Activated T-cell treated with anti-CD3 and anti-CD28 coated beads, Interleukin-2, amount 50 U/mL, for 24 hours (primary cell): ENCODE measurements around the gene ELP4.

ENCODE experiments used
- DNase-seq: peaks from one replicate; pipeline ENCODE4 v3.0.0-alpha.2; 2020
- H3K27ac Mint-ChIP-seq: 2 replicates; pipeline ENCODE4 v1.8.0; 2020; ENCODE audit warnings: mild to moderate bottlenecking, mixed read lengths
- H3K27me3 Mint-ChIP-seq: 2 replicates; pipeline ENCODE4 v1.8.0; 2020; ENCODE audit warnings: mixed read lengths
- H3K36me3 Mint-ChIP-seq: 2 replicates; pipeline ENCODE4 v1.8.0; 2020; ENCODE audit warnings: low read depth, mixed read lengths
- H3K4me1 Mint-ChIP-seq: 2 replicates; pipeline ENCODE4 v1.8.0; 2020; ENCODE audit warnings: low read depth, mixed read lengths
- H3K4me3 Mint-ChIP-seq: 2 replicates; pipeline ENCODE4 v1.8.0; 2020; ENCODE audit warnings: mild to moderate bottlenecking, moderate library complexity, mixed read lengths
- H3K9me3 Mint-ChIP-seq: 2 replicates; pipeline ENCODE4 v1.8.0; 2020; ENCODE audit warnings: mixed read lengths

Gene ELP4

GRCh38 chr11:31582697-31583096 lies 73.1 kb downstream of the ELP4 start:
- DNase-seq = no peak
- Mint-ChIP-seq H3K9me3 (no peaks in the 10 kb centered on the region), H3K36me3 (peaks cover 13% of the 10 kb centered on the region), H3K4me1 (peaks cover 8% of the 10 kb centered on the region), H3K4me3 (no peak overlapping the region), H3K27me3 (no peaks in the 10 kb centered on the region), H3K27ac (no peak overlapping the region)

DNA sequence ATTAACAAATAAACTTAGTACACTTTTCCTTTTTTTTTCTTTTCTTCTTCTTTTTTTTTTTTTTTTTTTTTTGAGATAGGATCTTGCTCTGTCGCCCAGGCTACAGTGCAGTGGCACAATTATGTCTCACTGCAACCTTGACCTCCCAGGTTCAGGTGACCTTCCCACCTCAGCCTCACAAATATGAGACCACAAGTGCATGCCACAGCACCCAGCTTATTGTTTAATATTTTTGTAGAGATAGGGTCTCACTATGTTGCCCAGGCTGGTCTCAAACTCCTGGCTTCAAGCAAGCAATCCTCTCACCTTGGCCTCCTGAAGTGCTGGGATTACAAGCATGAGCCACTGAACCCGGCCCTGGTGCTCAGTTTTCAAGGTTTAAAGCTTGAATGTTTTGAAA lies 88.9 kb downstream of the ELP4 start:
- no peaks in the 10 kb centered on the region for H3K27me3 Mint-ChIP-seq
- no peak for DNase-seq
- no peak overlapping the region for H3K27ac Mint-ChIP-seq
- H3K4me1 Mint-ChIP-seq = no peaks in the 10 kb centered on the region
- no peak overlapping the region for H3K4me3 Mint-ChIP-seq
- H3K9me3 Mint-ChIP-seq = no peaks in the 10 kb centered on the region
- H3K36me3 Mint-ChIP-seq = peaks cover 38% of the 10 kb centered on the region

GRCh38 chr11:31601635-31602282 lies 92.2 kb downstream of the ELP4 start:
- DNase-seq = no peak
- no peaks in the 10 kb centered on the region for H3K27me3 Mint-ChIP-seq

DNA sequence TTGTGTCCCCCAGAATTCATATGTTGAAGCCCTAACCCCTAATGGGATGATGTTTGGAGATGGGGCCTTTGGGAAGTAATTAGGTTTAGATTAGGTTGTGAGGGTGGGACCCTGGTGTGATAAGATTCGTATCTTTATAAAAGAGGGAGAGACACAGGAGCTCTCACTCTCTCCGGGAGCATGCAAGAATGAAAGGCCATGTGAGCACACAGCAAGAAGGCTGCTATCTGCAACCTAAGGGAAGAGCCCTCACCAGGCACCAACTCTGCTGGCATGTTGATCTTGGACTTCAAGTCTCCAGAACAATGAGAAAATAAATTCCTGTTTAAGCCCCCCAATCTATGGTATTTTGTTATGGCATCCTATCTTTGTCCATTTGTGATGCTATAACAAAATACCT lies 97.3 kb downstream of the ELP4 start:
- Mint-ChIP-seq H3K4me1 (no peaks in the 10 kb centered on the region), H3K27me3 (no peaks in the 10 kb centered on the region), H3K36me3 (peaks cover 31% of the 10 kb centered on the region), H3K27ac (no peak overlapping the region), H3K9me3 (no peaks in the 10 kb centered on the region), H3K4me3 (no peak overlapping the region)
- no peak for DNase-seq

More at GRCh38 chr11:31601635-31602282, 92.2 kb downstream of the ELP4 start:
- Mint-ChIP-seq H3K9me3 (no peaks in the 10 kb centered on the region), H3K4me3 (no peak overlapping the region), H3K4me1 (no peaks in the 10 kb centered on the region), H3K36me3 (peaks cover 34% of the 10 kb centered on the region), H3K27ac (no peak overlapping the region)

GRCh38 chr11:31607914-31608313 lies 98.3 kb downstream of the ELP4 start:
- Mint-ChIP-seq H3K4me1 (no peaks in the 10 kb centered on the region), H3K36me3 (peaks cover 31% of the 10 kb centered on the region), H3K4me3 (no peak overlapping the region), H3K9me3 (no peaks in the 10 kb centered on the region), H3K27me3 (no peaks in the 10 kb centered on the region), H3K27ac (no peak overlapping the region)
- DNase-seq = no peak

GRCh38 chr11:31608995-31609394 lies 99.4 kb downstream of the ELP4 start:
- DNase-seq = no peak
- Mint-ChIP-seq H3K4me3 (no peak overlapping the region), H3K27ac (no peak overlapping the region), H3K4me1 (no peaks in the 10 kb centered on the region), H3K27me3 (no peaks in the 10 kb centered on the region), H3K36me3 (peaks cover 28% of the 10 kb centered on the region), H3K9me3 (no peaks in the 10 kb centered on the region)

DNA sequence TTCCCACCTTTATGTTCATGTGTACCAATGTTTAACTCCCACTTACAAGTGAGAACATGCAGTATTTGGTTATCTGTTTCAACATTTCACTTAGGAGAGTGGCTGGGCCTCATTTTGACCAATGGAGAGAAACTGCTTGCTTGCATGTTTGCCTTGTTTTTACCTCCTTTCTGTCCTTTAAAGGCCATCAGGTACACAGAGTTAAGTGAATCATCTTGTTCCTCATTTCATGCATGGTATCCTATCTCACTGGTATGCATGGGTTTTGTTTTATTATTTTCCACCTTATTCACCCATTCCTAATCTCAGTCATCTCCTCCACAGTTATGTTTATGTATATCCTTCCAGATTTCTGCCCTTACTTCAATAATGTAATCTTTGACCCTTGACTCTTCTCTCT lies 101.0 kb downstream of the ELP4 start:
- Mint-ChIP-seq H3K27me3 (no peaks in the 10 kb centered on the region), H3K9me3 (no peaks in the 10 kb centered on the region), H3K27ac (no peak overlapping the region), H3K36me3 (peaks cover 33% of the 10 kb centered on the region), H3K4me3 (no peak overlapping the region), H3K4me1 (no peaks in the 10 kb centered on the region)
- DNase-seq = no peak

GRCh38 chr11:31617246-31617645 lies 107.7 kb downstream of the ELP4 start:
- peaks cover 2% of the 10 kb centered on the region for H3K9me3 Mint-ChIP-seq
- H3K36me3 Mint-ChIP-seq = peaks cover 24% of the 10 kb centered on the region
- no peak for DNase-seq
- H3K4me3 Mint-ChIP-seq = no peak overlapping the region
- H3K4me1 Mint-ChIP-seq = peaks cover 7% of the 10 kb centered on the region
- no peak overlapping the region for H3K27ac Mint-ChIP-seq
- no peaks in the 10 kb centered on the region for H3K27me3 Mint-ChIP-seq

DNA sequence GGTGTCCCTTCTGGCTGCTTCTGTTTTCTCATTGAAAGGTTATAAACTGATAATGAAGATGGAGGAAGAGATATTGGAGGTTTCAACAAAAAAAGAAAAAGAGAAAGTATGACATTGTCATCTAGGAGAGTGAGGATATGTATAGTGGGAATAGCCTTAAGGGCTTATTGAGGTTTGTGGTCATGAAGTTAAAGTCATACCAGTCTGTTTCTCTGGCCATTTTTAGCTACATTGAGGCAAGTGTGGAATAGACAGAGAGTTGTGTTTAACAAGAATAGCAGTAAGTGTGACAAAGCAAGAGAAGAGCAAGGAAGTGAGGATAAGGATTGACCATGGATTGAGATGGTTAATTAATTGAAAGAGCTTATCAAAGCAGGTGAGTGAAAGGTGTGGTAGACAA lies 110.4 kb downstream of the ELP4 start:
- DNase-seq = no peak
- Mint-ChIP-seq H3K4me3 (no peak overlapping the region), H3K27me3 (no peaks in the 10 kb centered on the region), H3K4me1 (peaks cover 7% of the 10 kb centered on the region), H3K27ac (no peak overlapping the region), H3K36me3 (peaks cover 17% of the 10 kb centered on the region), H3K9me3 (peaks cover 2% of the 10 kb centered on the region)

DNA sequence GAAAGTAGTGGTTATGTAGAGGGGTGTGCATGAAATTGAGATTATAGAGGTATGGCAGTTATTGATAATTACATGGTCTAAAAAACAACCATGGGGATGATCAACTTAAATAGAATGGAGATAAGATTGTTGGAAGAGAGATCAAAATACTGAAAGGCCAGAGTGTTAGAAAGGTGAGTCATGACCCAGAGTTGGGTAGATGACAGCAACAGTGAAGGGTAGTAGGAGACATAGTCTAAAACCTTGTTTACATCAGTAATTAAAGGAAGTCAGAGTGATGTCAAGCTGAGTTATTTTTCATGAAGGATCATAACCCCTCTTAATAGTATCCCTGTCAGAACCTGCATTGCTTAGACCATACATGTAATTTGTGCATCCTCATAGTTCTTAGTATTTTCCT lies 110.9 kb downstream of the ELP4 start:
- H3K36me3 Mint-ChIP-seq = peaks cover 15% of the 10 kb centered on the region
- H3K27me3 Mint-ChIP-seq = no peaks in the 10 kb centered on the region
- no peak overlapping the region for H3K27ac Mint-ChIP-seq
- DNase-seq = no peak
- H3K4me3 Mint-ChIP-seq = no peak overlapping the region
- H3K4me1 Mint-ChIP-seq = peaks cover 7% of the 10 kb centered on the region
- peaks cover 2% of the 10 kb centered on the region for H3K9me3 Mint-ChIP-seq

- Mint-ChIP-seq H3K9me3 (no peaks in the 10 kb centered on the region), H3K27ac (no peak overlapping the region), H3K27me3 (no peaks in the 10 kb centered on the region), H3K4me1 (no peaks in the 10 kb centered on the region), H3K4me3 (no peak overlapping the region), H3K36me3 (peaks cover 5% of the 10 kb centered on the region)
- DNase-seq = no peak
Measured at GRCh38 chr11:31625868-31626267, 116.3 kb downstream of the ELP4 start.

DNA sequence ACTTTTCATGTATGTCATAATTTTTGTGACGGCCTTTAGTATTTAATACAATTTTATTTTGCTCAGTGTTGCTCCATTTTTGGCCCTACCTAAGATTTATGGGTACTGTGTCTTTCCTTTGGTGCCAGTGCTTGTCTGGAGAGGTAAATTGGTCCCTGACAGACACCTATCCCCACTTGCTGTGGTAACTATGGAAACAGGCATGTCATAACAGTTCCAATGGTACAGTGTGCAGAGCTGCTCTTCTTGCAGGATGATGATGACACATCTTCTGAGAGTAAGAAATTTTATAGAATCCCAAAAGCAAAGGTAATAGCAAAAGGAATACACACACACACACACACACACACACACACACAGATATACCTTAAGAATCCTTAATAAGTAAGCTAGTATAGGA lies 118.5 kb downstream of the ELP4 start:
- Mint-ChIP-seq H3K27ac (no peak overlapping the region), H3K4me1 (no peaks in the 10 kb centered on the region), H3K9me3 (no peaks in the 10 kb centered on the region), H3K27me3 (no peaks in the 10 kb centered on the region), H3K4me3 (no peak overlapping the region), H3K36me3 (peaks cover 17% of the 10 kb centered on the region)
- no peak for DNase-seq

- H3K4me1 Mint-ChIP-seq = no peaks in the 10 kb centered on the region
- H3K36me3 Mint-ChIP-seq = peaks cover 20% of the 10 kb centered on the region
- no peak for DNase-seq
- no peak overlapping the region for H3K27ac Mint-ChIP-seq
- H3K9me3 Mint-ChIP-seq = no peaks in the 10 kb centered on the region
- no peak overlapping the region for H3K4me3 Mint-ChIP-seq
- H3K27me3 Mint-ChIP-seq = no peaks in the 10 kb centered on the region
Measured at GRCh38 chr11:31636983-31637382, 127.4 kb downstream of the ELP4 start.

GRCh38 chr11:31640611-31641010 lies 131.0 kb downstream of the ELP4 start:
- Mint-ChIP-seq H3K9me3 (no peaks in the 10 kb centered on the region), H3K4me3 (no peak overlapping the region), H3K27ac (no peak overlapping the region), H3K4me1 (no peaks in the 10 kb centered on the region), H3K27me3 (no peaks in the 10 kb centered on the region), H3K36me3 (peaks cover 5% of the 10 kb centered on the region)
- DNase-seq = no peak

DNA sequence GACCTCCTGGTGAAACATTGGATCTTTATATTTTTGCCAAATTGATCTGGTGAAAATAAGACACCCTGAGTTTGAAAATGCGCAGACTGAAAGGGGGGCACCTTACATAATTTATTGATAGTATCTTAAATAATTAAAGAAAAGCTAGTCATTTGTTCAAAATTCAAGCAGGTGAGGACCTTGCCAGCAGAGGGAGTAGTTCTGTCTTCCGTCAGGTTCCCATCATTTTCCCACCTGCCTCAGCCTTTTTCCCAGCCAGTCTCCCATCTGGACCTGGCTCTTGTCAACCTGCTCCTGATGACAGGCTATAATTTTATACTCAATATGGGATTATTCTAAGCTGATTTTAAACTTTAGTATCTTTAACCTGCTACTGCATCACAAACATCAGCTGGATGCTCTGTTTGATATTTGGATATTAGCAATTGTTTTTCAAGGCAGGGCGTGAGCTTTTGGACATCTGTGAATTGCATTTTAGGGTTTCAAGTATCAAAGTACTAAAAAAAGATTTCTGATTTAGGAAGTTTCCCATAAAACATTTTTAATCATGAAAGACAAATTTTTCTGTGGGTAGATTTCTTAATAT lies 132.0 kb downstream of the ELP4 start:
- H3K27ac Mint-ChIP-seq = no peak overlapping the region
- H3K27me3 Mint-ChIP-seq = no peaks in the 10 kb centered on the region
- H3K9me3 Mint-ChIP-seq = no peaks in the 10 kb centered on the region
- no peaks in the 10 kb centered on the region for H3K4me1 Mint-ChIP-seq
- peaks cover 1% of the 10 kb centered on the region for H3K36me3 Mint-ChIP-seq
- no peak for DNase-seq
- H3K4me3 Mint-ChIP-seq = no peak overlapping the region

- Mint-ChIP-seq H3K27ac (no peak overlapping the region), H3K36me3 (peaks cover 7% of the 10 kb centered on the region), H3K9me3 (no peaks in the 10 kb centered on the region), H3K4me1 (no peaks in the 10 kb centered on the region), H3K4me3 (no peak overlapping the region), H3K27me3 (no peaks in the 10 kb centered on the region)
- DNase-seq = no peak
Measured at GRCh38 chr11:31643857-31644256, 134.3 kb downstream of the ELP4 start.
